Colon (tissue), 2 donors: ENCODE results near the gene AHI1.

Experiments used
- FAIRE-seq: peaks from 2 replicates; lab custom pipeline; 2012; peaks lifted over from hg19 to GRCh38; lab: Jason Lieb, UNC
- donor health status: control.
- donor health status: control.

AHI1 gene

GRCh38 chr6:135451617-135452190 is 45.8 kb downstream of the AHI1 start:
- FAIRE-seq = peak; percentile 64

- FAIRE-seq = no peak
These were observed 48.3 kb downstream of the AHI1 start for GRCh38 chr6:135449246-135449645.

GRCh38 chr6:135440087-135440792 is 57.3 kb downstream of the AHI1 start:
- FAIRE-seq = no peak

DNA sequence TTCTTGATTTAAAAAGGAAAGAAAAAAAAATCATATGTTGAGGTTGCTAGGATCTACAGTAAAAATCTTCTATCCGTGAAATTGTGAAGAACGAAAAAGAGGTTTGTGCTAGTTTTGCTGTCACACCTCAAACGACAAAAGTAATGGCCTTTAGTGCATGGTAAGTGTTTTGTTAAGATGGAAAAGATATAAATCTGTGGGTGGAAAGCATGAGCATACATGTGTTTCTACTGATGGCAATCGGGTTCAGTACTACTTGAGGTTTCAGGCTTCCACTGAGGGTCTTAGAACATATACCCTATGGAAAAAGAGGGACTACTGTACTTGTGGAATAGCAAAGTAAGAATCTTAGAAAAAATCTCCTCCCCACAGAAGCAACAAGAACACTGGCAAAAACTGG is 58.0 kb downstream of the AHI1 start:
- no peak for FAIRE-seq

DNA sequence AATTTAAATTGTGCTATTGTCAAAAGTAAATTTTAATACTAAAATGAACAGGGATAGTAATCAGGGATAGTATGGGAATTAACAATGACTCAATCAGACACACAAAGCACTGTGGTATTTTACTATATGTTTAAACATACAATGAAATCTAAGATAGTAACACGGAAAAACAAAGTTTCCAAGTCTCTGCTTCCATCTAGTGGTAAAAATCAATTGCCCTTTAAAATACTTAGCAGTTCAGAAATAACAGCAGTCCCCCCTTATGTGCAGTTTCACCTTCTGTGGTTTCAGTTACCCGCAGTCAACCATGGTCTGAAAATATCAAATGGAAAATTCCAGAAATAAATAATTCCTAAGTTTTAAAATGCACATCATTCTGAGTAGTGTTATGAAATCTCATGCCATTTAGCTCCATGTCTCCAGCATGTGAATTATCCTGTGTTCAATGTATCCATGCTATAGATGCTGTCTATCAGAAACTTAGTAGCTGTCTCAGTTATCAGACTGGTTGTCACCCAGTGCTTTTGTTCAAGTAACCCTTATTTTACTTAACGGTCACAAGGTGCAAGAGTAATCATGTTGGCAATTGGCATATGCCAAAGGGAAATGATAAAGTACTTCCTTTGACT is 58.5 kb downstream of the AHI1 start:
- no peak for FAIRE-seq

DNA sequence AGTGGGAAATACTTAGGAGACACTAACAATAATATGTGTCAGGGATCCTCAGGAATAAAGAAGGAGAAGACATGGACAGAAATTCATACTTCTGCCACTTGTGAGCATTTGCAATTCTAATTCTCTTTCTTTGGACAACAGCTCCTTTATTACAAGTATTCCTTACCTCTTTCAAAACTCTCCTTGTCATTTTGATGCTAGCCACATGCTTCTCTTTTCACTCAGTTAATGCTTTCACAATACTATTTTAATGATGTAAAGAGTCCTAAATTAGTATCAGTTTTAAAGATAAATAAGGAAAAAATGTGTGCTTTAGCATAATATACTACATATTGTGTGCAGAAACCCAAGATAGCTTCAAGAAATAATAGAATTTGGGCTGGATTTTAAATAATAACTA is 62.5 kb downstream of the AHI1 start:
- no peak for FAIRE-seq

- no peak for FAIRE-seq
These were observed 63.4 kb downstream of the AHI1 start for GRCh38 chr6:135434095-135434494.

- peak; percentile 33 for FAIRE-seq
These were observed 69.5 kb downstream of the AHI1 start for GRCh38 chr6:135428078-135428477.

DNA sequence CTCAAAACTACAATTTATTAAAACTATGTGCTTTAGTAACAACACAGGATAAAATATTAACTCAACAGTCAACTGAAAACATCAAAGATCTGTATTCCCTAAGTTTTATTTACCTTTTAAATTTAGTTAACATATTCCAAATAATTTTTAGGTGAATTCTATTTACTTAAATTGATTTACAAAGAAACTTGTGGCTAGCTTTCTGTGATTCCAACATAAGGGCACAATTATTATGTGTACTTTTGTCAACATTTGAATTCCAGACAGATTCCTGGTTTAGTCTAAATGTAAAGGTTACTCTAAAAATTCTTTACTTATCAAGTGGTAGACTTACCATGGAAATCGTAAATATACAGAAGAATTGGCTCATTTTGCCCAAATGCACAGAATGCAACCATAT is 70.7 kb downstream of the AHI1 start:
- no peak for FAIRE-seq

DNA sequence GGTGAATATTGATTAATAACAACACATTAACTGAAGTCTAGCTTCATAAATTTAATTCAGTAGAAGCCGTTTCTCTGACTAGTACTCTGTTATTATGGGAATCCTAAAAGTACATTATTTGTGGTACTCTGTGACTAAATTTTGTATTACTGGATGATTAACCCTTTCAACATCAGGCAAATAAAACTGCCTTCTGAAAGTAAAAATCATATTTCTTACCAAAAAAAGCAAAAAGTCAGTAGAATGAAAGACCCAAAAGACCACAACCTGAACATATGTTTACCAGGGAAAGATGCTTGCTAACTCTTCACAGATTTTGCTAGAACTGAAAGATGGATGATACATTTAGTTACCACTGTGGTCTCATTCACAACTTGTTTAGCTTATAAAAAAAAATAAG is 73.2 kb downstream of the AHI1 start:
- no peak for FAIRE-seq

- FAIRE-seq = no peak
These were observed 73.9 kb downstream of the AHI1 start for GRCh38 chr6:135423649-135424128.

GRCh38 chr6:135419162-135419561 is 78.4 kb downstream of the AHI1 start:
- FAIRE-seq = no peak

- FAIRE-seq = no peak
These were observed 79.3 kb downstream of the AHI1 start for GRCh38 chr6:135418040-135418760.

DNA sequence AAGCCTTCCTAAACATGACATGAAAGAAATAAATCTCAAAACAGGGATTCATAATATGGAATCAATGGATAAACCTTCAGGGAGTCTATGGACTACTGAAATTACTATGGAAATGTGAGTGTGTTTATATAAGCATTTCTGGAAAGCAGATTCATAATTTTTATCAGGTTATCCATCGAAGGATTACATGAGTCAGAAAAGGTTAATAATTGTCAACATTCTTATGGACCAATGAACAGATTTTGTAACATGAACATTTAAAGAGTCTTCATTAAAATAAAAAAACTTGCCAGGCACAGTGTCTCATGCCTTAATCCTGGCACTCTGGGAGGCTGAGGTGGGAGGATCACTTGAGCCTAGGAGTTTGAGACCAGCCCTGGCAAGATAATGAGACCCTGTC is 84.8 kb downstream of the AHI1 start:
- no peak for FAIRE-seq

- FAIRE-seq = peak; percentile 70
These were observed 85.7 kb downstream of the AHI1 start for GRCh38 chr6:135411849-135412248.

GRCh38 chr6:135411339-135411738 is 86.2 kb downstream of the AHI1 start:
- FAIRE-seq = no peak

- FAIRE-seq = no peak
These were observed 86.7 kb downstream of the AHI1 start for GRCh38 chr6:135410856-135411255.

DNA sequence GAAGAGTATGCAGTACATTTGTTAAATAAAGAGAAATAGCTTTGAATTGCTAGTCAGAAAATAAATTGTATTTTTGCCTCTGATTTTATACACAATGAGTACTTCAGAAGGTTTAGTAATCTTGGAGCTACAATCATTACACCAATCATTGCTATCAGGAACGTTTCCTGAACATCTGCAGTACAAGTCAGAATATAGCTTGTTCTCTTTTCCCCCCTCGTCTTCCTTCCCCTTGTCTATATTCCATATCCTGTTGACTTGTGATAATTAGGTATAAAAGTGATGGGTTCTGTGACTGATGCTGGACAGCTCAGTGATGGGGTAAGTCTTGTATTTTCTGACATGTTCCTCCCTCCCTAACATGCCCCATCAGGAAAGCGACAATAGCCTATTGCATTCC is 94.0 kb downstream of the AHI1 start:
- no peak for FAIRE-seq

GRCh38 chr6:135402311-135402710 is 95.2 kb downstream of the AHI1 start:
- FAIRE-seq = peak; percentile 36

DNA sequence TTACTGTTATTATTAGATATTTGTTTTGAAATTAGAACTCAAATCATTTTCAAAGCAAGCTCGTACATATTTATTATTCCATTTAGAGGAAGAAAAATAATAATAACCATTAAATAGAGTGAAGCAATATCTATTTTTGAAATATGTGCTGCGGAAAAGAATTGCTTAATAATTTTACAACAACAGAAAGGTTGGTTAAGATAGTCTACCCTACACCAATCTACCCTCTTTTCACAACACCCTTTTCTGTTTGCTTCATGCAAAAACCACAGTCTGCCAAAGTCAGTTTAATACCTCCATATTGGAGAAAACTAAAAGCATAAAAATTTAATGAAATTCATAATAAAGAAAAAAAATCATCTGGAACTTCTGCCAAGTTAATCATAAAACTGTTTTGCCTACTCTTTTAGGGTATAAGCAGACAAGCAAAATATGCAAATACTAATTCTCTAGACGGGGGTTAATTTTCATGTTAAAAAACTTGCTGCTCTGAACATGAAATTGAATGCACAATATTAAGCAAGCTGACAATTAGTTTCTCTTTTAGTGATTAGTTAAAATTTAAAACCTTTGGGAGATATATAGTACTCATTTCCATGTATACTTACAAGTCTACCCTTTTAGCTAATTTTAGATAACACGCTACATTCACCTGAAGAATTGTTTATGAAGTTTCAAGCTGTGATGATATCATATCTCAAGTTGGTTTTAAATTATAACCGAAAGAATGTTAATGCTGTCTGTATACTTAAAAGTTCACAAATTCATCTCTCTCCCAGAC is 100.2 kb downstream of the AHI1 start:
- FAIRE-seq = no peak

DNA sequence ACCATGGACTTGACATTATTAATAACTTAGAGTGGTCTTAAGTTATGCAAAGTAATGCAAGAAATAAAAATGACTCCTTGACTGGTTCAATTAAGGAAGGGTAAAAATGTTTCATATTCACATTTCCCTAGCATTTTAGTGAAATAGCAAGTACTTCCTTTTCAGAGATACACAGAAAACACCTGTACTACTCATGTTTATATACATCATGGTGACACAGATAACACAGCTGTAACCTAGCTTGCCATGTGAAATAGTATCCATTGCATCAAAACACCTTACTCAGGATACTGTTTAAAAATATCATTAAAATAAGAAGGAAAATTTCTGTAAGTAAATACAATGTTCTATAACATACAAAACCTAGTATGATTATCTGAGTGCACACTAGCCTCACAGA is 102.4 kb downstream of the AHI1 start:
- no peak for FAIRE-seq

DNA sequence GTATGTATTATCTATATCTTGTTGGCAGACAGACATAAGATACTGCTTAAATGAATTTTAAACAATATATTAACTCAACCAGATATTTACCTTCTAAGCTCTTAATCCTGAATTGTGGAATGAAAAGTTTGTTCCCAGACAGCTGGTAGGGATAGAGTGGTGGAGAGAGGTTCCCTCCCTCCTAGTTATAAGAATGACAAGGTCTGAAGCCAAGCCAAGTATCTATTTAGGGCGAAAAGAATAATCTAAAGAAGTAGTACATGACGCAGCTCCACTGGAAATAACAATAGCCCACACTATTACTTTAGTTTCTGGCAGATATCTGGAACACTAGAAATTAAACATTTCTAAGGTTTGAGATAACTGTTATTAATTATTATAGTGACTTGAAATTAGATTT is 104.3 kb downstream of the AHI1 start:
- no peak for FAIRE-seq
